Inferior parietal cortex (tissue), 1 donor: ENCODE results near the gene COPZ1.
"Not testable (repeated sequence)": the region's sequence is repeated elsewhere in the genome, so short reads cannot be mapped to it uniquely, and the experiment has no call there.

Experiments used
- DNase-seq: peaks from one replicate; pipeline ENCODE4 v3.0.0-alpha.2; 2016; ENCODE audit errors: extremely low spot score

Gene COPZ1

GRCh38 chr12:54294152-54294952, 30.6 kb upstream of the COPZ1 start:
- peak; percentile 58 for DNase-seq

GRCh38 chr12:54294953-54295566, 29.9 kb upstream of the COPZ1 start:
- DNase-seq: no peak

GRCh38 chr12:54296393-54297099, 28.4 kb upstream of the COPZ1 start:
- no peak for DNase-seq

- no peak for DNase-seq
Observed at GRCh38 chr12:54298904-54299303, 26.0 kb upstream of the COPZ1 start.

GRCh38 chr12:54299515-54300224, 25.3 kb upstream of the COPZ1 start:
- DNase-seq: no peak

- no peak for DNase-seq
Observed at GRCh38 chr12:54300225-54300731, 24.7 kb upstream of the COPZ1 start.

- DNase-seq: no peak
Observed at GRCh38 chr12:54300732-54301427, 24.1 kb upstream of the COPZ1 start, which contains the start of gene NFE2. Gene NFE2 (minus strand): TSS chr12:54301015. CDS start chr12:54295248, 5,767 bp downstream.

- no peak for DNase-seq
Observed at GRCh38 chr12:54301428-54302048, 23.4 kb upstream of the COPZ1 start.

- no peak for DNase-seq
Observed at GRCh38 chr12:54303640-54304039, 21.3 kb upstream of the COPZ1 start.

GRCh38 chr12:54304187-54304810, 20.6 kb upstream of the COPZ1 start:
- no peak for DNase-seq

GRCh38 chr12:54306925-54307741, 17.8 kb upstream of the COPZ1 start:
- DNase-seq: peak; percentile 68

- DNase-seq: no peak
Observed at GRCh38 chr12:54311051-54311450, 13.9 kb upstream of the COPZ1 start.

GRCh38 chr12:54312309-54312708, 12.6 kb upstream of the COPZ1 start:
- DNase-seq: not testable (repeated sequence)

- no peak for DNase-seq
Observed at GRCh38 chr12:54321363-54321762, 3.6 kb upstream of the COPZ1 start.

GRCh38 chr12:54325442-54326109, 645 bp downstream of the COPZ1 start:
- DNase-seq: not testable (repeated sequence)

- no peak for DNase-seq
Observed at GRCh38 chr12:54328595-54329337, 3.8 kb downstream of the COPZ1 start.

GRCh38 chr12:54329759-54330158, 4.8 kb downstream of the COPZ1 start:
- no peak for DNase-seq

GRCh38 chr12:54330442-54330841, 5.5 kb downstream of the COPZ1 start:
- no peak for DNase-seq
